ENCODE data around the gene GPR39. TPM values are rescaled to one million over a fixed set of nuclear protein-coding genes. Genes with fewer than 3 reads are reported as not detected.

The GPR39 gene
- total RNA-seq, 1 donor from 2014 or later = not detected

- Histone ChIP-seq H3K4me1 (peaks cover 10% of the 10 kb centered on the region), H3K9me3 (no peaks in the 10 kb centered on the region), H3K27me3 (no peaks in the 10 kb centered on the region), H3K4me3 (no peak overlapping the region), H3K36me3 (no peaks in the 10 kb centered on the region), H3K27ac (no peak overlapping the region)
- no peak for DNase-seq (ENCODE audit: extremely low spot score in 2 of 2)
- no peak for TF ChIP-seq POLR2A (IDR thresholded peaks at IDR 0.05)
- no peak for TF ChIP-seq CTCF (IDR thresholded peaks at IDR 0.05)
- no peak for TF ChIP-seq POLR2AphosphoS5 (IDR thresholded peaks at IDR 0.05; ENCODE audit: insufficient read depth in 1 of 2, low read depth in 1 of 2)
- intact Hi-C loops (cut with DNase I) = no loop called here
Observed at GRCh38 chr2:132618734-132619133, 202.1 kb downstream of the GPR39 start.

DNA sequence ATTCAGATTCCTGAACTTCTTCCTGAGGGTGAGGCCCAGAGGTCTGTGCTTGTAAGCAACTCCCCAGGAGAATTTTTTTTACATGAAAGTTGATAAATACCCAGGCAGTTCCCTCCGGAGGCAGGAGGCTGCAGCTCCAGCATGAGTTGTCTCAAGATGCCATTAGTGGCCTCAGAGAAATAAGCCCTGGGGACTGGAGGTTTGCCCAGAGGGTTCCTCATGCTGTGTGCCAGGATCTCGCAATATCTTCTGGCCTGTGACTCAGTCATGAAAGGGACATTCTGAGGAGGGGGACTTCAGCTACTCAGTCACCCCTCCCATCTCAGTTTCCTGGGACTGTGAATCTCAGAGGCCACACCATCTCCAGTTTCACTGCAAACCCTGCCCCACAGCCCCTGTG is 203.5 kb downstream of the GPR39 start:
- intact Hi-C loops (cut with DNase I) = no loop called here
- H3K4me3 ChIP-seq = no peak overlapping the region

DNA sequence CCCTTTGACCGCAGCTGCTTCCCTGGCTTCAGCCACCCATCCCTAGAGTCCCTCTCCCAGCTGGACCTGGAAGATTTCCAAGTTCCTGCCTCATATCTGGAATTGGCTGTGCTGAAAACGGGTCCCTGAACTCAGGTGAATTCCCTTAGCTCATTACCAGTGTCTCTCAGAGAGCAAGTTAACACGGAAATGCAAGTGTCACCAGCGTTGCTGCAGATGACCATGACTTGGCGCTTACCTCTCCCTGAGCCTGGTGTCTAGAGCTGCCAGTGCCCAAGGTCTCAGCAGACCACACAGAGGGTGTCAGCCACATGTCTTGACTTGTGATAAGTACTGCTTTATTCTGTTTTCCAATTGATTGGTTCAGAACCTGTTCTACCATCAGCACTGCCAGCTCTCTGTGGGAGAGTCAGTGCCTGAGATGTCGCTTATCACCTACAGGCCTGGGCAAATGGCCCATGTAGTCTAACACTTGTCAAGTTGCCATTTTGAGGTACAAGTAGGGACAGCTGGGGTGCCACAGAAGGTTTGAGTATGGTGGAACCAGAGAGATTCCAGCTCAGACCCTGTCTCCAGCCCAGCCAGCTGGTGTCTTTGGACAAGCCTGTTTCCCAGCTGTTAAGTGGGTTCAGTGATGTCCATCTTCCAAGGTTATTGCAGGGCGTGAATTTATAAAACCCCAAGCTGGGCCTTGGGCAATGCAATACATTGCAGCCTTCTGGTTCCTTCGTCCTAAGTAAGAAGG is 204.7 kb downstream of the GPR39 start:
- H3K4me3 ChIP-seq = no peak overlapping the region
- peaks cover 11% of the 10 kb centered on the region for H3K4me1 ChIP-seq
- H3K9me3 ChIP-seq = no peaks in the 10 kb centered on the region
- H3K27me3 ChIP-seq = no peaks in the 10 kb centered on the region
- no peaks in the 10 kb centered on the region for H3K36me3 ChIP-seq
- H3K27ac ChIP-seq = no peak overlapping the region
- intact Hi-C loops (cut with DNase I) = no loop called here
- no peak for DNase-seq (ENCODE audit: extremely low spot score in 2 of 2)
- TF ChIP-seq CTCF (IDR thresholded peaks at IDR 0.05) = no peak
- TF ChIP-seq POLR2AphosphoS5 (IDR thresholded peaks at IDR 0.05; ENCODE audit: insufficient read depth in 1 of 2, low read depth in 1 of 2) = no peak
- no peak for TF ChIP-seq POLR2A (IDR thresholded peaks at IDR 0.05)

More for the DNA sequence above, 203.5 kb downstream of the GPR39 start:
- Histone ChIP-seq H3K27ac (no peak overlapping the region), H3K9me3 (no peaks in the 10 kb centered on the region), H3K27me3 (no peaks in the 10 kb centered on the region), H3K36me3 (no peaks in the 10 kb centered on the region), H3K4me1 (peaks cover 11% of the 10 kb centered on the region)
- DNase-seq (ENCODE audit: extremely low spot score in 2 of 2) = no peak
- TF ChIP-seq CTCF (IDR thresholded peaks at IDR 0.05) = no peak
- no peak for TF ChIP-seq POLR2A (IDR thresholded peaks at IDR 0.05)
- TF ChIP-seq POLR2AphosphoS5 (IDR thresholded peaks at IDR 0.05; ENCODE audit: insufficient read depth in 1 of 2, low read depth in 1 of 2) = no peak

DNA sequence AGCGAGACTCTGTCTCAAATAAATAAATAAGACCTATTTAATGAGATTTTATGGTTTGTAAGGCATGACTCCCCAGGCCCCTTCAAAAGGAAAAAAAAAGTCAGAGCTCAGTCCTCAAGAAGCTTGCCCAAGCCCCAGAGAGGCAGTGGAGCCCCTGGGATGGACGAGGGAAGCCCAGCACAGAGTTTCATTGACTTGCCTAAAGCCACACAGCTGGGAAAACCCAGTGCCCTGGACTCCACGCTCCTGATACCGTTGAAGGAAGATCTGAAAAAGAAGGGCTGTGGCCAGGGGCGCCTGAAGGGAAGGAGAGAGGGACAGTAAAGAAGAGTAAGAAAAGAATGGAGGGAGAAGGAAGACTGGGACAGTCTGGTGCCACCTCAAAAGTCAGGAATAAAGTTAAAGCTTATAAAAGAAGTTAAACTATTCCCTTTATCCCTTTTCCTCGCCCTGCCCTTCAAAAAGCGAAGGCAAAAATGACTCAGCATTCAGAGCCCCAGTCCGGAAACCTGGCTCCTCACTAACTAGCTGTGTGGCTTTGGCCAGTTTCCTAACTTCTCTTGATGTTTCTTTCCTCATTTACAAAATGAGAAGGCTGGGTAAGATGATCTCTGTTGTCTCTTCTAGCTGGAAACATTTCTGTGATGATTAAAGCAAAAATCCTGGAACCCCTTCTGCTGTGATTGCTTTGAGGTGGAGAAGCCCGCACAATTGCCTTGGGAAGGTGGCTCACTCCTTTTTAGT is 206.7 kb downstream of the GPR39 start:
- TF ChIP-seq POLR2AphosphoS5 (IDR thresholded peaks at IDR 0.05; ENCODE audit: insufficient read depth in 1 of 2, low read depth in 1 of 2) = no peak
- TF ChIP-seq CTCF (IDR thresholded peaks at IDR 0.05) = no peak
- no peak for TF ChIP-seq POLR2A (IDR thresholded peaks at IDR 0.05)
- no peaks in the 10 kb centered on the region for H3K27me3 ChIP-seq
- no peak overlapping the region for H3K4me3 ChIP-seq
- no peaks in the 10 kb centered on the region for H3K9me3 ChIP-seq
- no peak for DNase-seq (ENCODE audit: extremely low spot score in 2 of 2)
- H3K4me1 ChIP-seq = peaks cover 11% of the 10 kb centered on the region
- H3K27ac ChIP-seq = no peak overlapping the region
- no peaks in the 10 kb centered on the region for H3K36me3 ChIP-seq
- intact Hi-C loops (cut with DNase I) = no loop called here

GRCh38 chr2:132627536-132627935 is 210.9 kb downstream of the GPR39 start:
- no peak overlapping the region for H3K27ac ChIP-seq
- no peaks in the 10 kb centered on the region for H3K36me3 ChIP-seq
- TF ChIP-seq CTCF (IDR thresholded peaks at IDR 0.05) = no peak
- no peak for TF ChIP-seq POLR2A (IDR thresholded peaks at IDR 0.05)
- no peak for TF ChIP-seq POLR2AphosphoS5 (IDR thresholded peaks at IDR 0.05; ENCODE audit: insufficient read depth in 1 of 2, low read depth in 1 of 2)
- H3K9me3 ChIP-seq = no peaks in the 10 kb centered on the region
- H3K4me3 ChIP-seq = no peak overlapping the region
- H3K4me1 ChIP-seq = peaks cover 21% of the 10 kb centered on the region
- DNase-seq (ENCODE audit: extremely low spot score in 2 of 2) = no peak
- intact Hi-C loops (cut with DNase I) = no loop called here
- no peaks in the 10 kb centered on the region for H3K27me3 ChIP-seq

All from vagina (tissue), 2 donors.